GM10266 (cell line): ENCODE data around the gene FUT2.

Experiments
- DNase-seq: peaks from one replicate; pipeline ENCODE4 v3.0.0; 2012; ENCODE audit errors: extremely low spot score
- TF ChIP-seq, protein P1 (sequence below): IDR thresholded peaks from 2 replicates; pipeline ENCODE4 v1.5.1; 2012; ENCODE audit warnings: mild to moderate bottlenecking, low read depth; ENCODE audit not compliant: control insufficient read depth, insufficient read depth; ENCODE audit errors: missing control alignments

The FUT2 gene

DNA sequence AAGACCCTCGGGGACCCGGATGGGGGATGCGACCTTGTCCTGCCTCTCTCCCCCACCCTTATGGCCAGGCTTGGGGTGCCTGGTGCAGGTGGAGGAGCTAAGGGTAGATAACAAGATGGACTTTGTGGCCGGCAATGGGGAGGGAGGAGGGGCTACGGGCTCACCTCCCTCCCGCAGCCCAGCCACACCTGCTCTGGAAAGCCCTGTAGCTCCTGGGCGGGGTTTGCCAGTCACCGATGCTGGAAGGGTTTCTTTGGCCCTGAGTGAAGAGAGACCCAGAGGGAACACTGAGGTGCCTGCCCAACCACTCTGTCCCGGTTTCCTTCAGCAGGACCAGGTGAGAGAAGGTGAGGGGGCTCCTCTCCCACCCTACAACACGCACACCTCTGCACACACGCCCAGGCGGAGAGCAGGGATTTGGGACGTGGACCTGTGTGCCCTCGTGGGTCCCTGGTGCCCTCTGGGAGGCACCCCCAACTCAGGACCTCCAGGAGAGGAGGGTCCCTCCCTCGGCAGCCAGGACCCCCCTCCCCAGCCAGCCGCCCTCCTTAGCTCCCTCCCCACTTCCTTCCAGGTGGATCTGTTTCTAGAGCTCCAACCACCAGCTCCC, at the start of gene FUT2:
FUT2 (plus strand) TSS at position 229 of the 610 bp plus-strand sequence. CDS start 6,986 bp downstream, outside the sequence.
- no peak for DNase-seq
- TF ChIP-seq, protein P1, sequence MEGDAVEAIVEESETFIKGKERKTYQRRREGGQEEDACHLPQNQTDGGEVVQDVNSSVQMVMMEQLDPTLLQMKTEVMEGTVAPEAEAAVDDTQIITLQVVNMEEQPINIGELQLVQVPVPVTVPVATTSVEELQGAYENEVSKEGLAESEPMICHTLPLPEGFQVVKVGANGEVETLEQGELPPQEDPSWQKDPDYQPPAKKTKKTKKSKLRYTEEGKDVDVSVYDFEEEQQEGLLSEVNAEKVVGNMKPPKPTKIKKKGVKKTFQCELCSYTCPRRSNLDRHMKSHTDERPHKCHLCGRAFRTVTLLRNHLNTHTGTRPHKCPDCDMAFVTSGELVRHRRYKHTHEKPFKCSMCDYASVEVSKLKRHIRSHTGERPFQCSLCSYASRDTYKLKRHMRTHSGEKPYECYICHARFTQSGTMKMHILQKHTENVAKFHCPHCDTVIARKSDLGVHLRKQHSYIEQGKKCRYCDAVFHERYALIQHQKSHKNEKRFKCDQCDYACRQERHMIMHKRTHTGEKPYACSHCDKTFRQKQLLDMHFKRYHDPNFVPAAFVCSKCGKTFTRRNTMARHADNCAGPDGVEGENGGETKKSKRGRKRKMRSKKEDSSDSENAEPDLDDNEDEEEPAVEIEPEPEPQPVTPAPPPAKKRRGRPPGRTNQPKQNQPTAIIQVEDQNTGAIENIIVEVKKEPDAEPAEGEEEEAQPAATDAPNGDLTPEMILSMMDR: no peak

DNA sequence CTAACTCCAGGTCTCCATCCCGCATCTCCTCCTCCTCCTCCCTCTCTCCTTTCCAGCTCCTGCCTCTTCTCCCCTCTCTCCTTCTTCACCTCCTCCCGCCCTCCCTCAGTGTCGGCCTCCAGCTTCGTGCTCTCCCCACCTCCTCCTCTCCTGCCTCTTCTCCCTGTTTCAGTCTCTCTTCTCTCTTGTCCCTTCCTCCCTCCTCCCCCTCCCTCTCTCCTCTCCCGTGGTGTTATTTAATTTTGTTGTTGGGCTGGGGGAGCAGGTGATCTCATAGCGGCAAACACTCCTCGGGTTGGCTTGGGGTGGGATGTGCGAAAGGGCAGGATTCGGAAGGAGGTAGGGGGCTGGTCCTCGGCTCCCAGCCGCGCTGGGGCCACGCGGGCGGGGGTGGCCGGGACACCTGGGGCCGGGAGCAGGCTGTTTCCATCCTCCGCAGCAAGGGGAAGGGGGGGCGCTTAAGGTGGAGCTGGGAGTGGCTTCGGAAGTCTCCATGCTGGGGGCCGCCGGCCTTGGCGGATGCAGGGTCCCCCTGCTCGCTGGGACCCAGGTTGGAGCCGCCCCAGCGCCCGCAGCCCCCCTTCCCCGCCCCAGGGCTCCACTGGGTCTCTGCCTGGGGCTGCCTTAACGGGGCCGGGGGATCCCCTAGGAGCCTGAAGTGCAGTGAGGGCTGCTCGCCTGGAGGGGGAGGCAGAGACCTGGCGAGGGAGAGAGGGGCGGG, 49.6 kb upstream of the FUT2 start, which contains the start of gene CA11:
CA11 (minus strand) TSS at position 187 of the 721 bp plus-strand sequence. CDS start 555 bp downstream, outside the sequence.
- TF ChIP-seq, protein P1: peak; percentile 95
- DNase-seq: peak; percentile 90

DNA sequence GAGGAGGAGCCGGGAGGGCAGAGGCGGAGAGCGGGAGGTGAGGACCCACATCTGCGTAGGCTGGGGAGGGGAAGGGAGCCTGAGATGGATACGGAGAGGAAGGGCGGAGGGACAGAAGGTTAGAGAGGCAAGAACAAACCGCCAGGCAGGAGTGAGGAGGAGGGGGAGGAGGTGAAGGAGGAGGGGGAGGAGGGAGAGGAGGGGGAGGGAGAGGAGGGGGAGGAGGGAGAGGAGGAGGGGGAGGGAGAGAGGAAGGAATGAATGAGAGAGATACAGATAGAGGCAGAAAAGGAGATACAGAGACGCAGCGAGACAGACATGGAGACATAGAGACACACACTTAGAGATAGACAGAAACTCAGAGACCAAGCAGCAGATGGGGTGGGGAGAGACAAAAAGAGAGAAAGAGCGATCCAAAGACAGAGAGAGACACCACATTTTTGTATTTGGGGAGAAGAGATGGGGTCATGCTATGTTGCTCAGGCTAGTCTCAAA, 49.0 kb upstream of the FUT2 start:
- TF ChIP-seq, protein P1: no peak
- no peak for DNase-seq

DNA sequence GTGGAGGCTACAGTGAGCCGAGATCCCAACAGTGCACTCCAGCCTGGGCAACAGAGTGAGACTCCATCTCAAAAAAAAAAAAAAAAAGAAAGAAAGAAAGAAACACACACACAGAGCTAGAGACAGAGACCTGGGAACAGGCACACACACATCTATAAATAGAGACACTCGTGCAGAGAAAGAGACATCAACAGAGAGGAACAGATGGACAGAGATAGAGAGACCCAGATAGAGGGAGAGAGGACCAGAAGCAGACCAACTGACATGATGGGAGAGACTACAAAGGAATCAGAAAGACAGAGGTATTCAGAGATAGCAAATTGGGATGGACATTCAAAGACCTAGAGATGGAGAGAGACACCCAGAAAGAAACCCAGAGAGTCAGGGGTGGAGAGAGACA, 47.6 kb upstream of the FUT2 start:
- TF ChIP-seq, protein P1: no peak
- DNase-seq: no peak

DNA sequence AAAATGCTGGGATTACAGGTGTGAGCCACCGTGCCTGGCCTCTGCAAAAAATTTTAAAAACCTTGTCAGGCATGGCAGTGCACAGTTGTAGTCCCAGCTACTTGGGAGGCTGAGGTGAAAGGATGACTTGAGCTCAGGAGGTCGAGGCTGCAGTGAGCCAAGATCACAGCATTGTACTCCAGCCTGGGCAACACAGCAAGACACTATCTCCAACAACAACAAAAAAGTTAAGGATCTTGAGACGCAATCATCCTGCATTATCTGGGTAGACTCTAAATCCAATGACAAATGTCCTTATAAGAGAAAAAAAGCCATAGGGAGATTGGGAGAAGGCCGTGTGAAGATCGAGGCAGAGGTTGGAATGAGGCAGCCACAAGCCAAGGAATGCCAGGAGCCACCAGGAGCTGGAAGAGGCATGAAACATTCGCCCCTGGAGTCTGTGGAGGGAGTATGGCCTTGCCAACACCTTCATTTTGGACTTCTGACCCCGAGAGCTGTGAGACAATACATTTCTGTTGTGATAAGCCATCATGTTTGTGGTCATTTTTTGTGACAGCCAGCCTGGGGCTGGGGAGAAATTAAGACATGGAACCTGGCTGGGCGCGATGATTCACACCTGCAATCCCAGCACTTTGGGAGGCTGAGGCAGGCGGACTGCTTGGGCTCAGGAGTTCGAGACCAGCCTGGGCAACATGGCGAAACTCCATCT, 44.6 kb upstream of the FUT2 start:
- TF ChIP-seq, protein P1: no peak
- no peak for DNase-seq

DNA sequence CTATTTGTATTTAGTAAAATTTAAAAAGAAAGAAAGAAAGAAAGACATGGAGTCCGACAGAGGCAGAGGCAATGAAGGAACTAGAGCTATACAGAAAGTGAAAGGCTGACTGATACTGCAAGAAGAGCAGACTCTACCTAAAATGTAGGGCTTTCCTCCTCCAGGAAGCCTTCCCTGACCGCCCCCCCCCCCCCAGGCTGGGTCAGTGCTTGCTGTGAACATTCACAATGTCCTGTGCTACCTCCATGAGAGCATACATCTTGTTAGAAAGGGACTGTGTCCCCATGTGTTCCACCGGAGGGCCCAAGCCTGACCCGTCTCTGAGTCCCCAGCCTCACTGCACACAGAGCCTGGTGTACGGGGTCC, 44.1 kb upstream of the FUT2 start:
- TF ChIP-seq, protein P1: no peak
- no peak for DNase-seq
